GM23338 (cell line): ENCODE results near the gene THADA. TPM values are rescaled to one million over a fixed set of nuclear protein-coding genes. Genes with fewer than 3 reads are reported as not detected.
A peak's percentile ranks its signal among the peaks of the same experiment; 100 is the strongest.

ENCODE experiments used
- ATAC-seq: fragments of 200-7000 bp; cut with Tn5 transposase; 3 replicates; pipeline ENCODE4 v1.9.1; 2020
- DNase-seq: peaks from one replicate; pipeline ENCODE4 v3.0.0-alpha.2; 2015; ENCODE audit warnings: low spot score
- H2AFZ ChIP-seq: fragments of 200-600 bp; sonication (generic); 2 replicates; pipeline ENCODE4 v1.8.0; 2016; ENCODE audit warnings: antibody characterized with exemption, mild to moderate bottlenecking, moderate library complexity
- H3F3A ChIP-seq: fragments of 200-600 bp; sonication (generic); replicated peaks from 2 replicates; pipeline ENCODE4 v1.8.0; 2017; ENCODE audit warnings: antibody characterized with exemption, mixed run types, low read depth
- H3K27ac ChIP-seq: fragments of 200-600 bp; sonication (generic); 2 replicates; pipeline ENCODE4 v1.6.1; 2016; ENCODE audit warnings: low read depth
- H3K27me3 ChIP-seq: fragments of 200-600 bp; sonication (generic); 2 replicates; pipeline ENCODE4 v1.8.0; 2016; ENCODE audit warnings: mild to moderate bottlenecking, mixed run types, moderate library complexity; ENCODE audit not compliant: insufficient read depth
- H3K36me3 ChIP-seq: fragments of 200-600 bp; sonication (generic); 2 replicates; pipeline ENCODE4 v1.8.0; 2016; ENCODE audit warnings: mild to moderate bottlenecking; ENCODE audit not compliant: insufficient read depth
- H3K4me1 ChIP-seq: fragments of 200-600 bp; sonication (generic); 2 replicates; pipeline ENCODE4 v1.8.0; 2016; ENCODE audit warnings: mild to moderate bottlenecking, moderate library complexity; ENCODE audit not compliant: insufficient read depth
- H3K4me2 ChIP-seq: fragments of 200-600 bp; sonication (generic); 2 replicates; pipeline ENCODE4 v1.7.1; 2017; ENCODE audit warnings: mixed run types
- H3K4me3 ChIP-seq: fragments of 200-600 bp; sonication (generic); 2 replicates; pipeline ENCODE4 v1.6.1; 2016; ENCODE audit warnings: mixed run types
- H3K79me2 ChIP-seq: fragments of 200-600 bp; sonication (generic); replicated peaks from 2 replicates; pipeline ENCODE4 v1.8.0; 2017; ENCODE audit warnings: mild to moderate bottlenecking; ENCODE audit not compliant: insufficient read depth
- H3K9me2 ChIP-seq: fragments of 200-600 bp; sonication (generic); 2 replicates; pipeline ENCODE4 v1.8.0; 2017; ENCODE audit not compliant: insufficient read depth
- H4K20me1 ChIP-seq: fragments of 200-600 bp; sonication (generic); replicated peaks from 2 replicates; pipeline ENCODE4 v1.8.0; 2017; ENCODE audit warnings: mild to moderate bottlenecking; ENCODE audit not compliant: insufficient read depth
- H3K27ac Mint-ChIP-seq: 2 replicates; pipeline ENCODE4 v1.8.0; 2020; ENCODE audit warnings: inconsistent platforms, mild to moderate bottlenecking, moderate library complexity, mixed read lengths
- H3K27me3 Mint-ChIP-seq: 3 replicates; pipeline ENCODE4 v1.8.0; 2022; ENCODE audit warnings: low read depth, mild to moderate bottlenecking, moderate library complexity, mixed read lengths, inconsistent platforms; ENCODE audit not compliant: insufficient read depth, poor library complexity
- H3K36me3 Mint-ChIP-seq: 3 replicates; pipeline ENCODE4 v1.8.0; 2021; ENCODE audit warnings: low read depth, mild to moderate bottlenecking, inconsistent platforms, moderate library complexity, mixed read lengths
- H3K4me1 Mint-ChIP-seq: 3 replicates; pipeline ENCODE4 v1.8.0; 2020; ENCODE audit warnings: mild to moderate bottlenecking, inconsistent platforms, mixed read lengths
- H3K4me3 Mint-ChIP-seq: 3 replicates; pipeline ENCODE4 v1.8.0; 2021; ENCODE audit warnings: moderate library complexity, mild to moderate bottlenecking, inconsistent platforms, mixed read lengths
- H3K9me3 Mint-ChIP-seq: 3 replicates; pipeline ENCODE4 v1.8.0; 2020; ENCODE audit warnings: moderate library complexity, mild to moderate bottlenecking, inconsistent platforms, mixed read lengths
- CREB1 ChIP-seq: fragments of 250-450 bp; sonication (Bioruptor Pico); IDR thresholded peaks from 2 replicates; pipeline ENCODE4 v1.5.0; 2020; ENCODE audit warnings: low read depth, mild to moderate bottlenecking, moderate library complexity
- CTCF ChIP-seq, 2 experiments: fragments of 200-600 bp in 1 of 2; sonication (generic) in 1 of 2; conservative IDR thresholded peaks; 2 replicates each; pipeline versions ENCODE4 v1.5.1 to v1.6.1; 2016 to 2017; ENCODE audit warnings: antibody characterized with exemption in 2 of 2, low read depth in 2 of 2, mild to moderate bottlenecking in 2 of 2, moderate library complexity in 1 of 2
- ETS1 ChIP-seq: IDR thresholded peaks from 2 replicates; pipeline ENCODE4 v1.6.1; 2016; ENCODE audit warnings: antibody characterized with exemption
- EZH2 ChIP-seq: fragments of 200-600 bp; sonication (generic); IDR thresholded peaks from one replicate; pipeline ENCODE4 v1.8.0; 2017; ENCODE audit warnings: antibody characterized with exemption, mild to moderate bottlenecking, low read depth; ENCODE audit not compliant: unreplicated experiment
- EZH2phosphoT487 ChIP-seq: fragments of 200-600 bp; sonication (generic); IDR thresholded peaks from one replicate; pipeline ENCODE4 v1.8.1; 2018; ENCODE audit warnings: antibody characterized with exemption; ENCODE audit not compliant: unreplicated experiment
- JUNB ChIP-seq: IDR thresholded peaks from one replicate; pipeline ENCODE4 v1.6.1; 2016; ENCODE audit warnings: antibody characterized with exemption; ENCODE audit not compliant: unreplicated experiment
- NANOG ChIP-seq: IDR thresholded peaks from 2 replicates; pipeline ENCODE4 v1.6.1; 2016; ENCODE audit warnings: antibody characterized with exemption, borderline replicate concordance
- POLR2AphosphoS5 ChIP-seq: IDR thresholded peaks from 2 replicates; pipeline ENCODE4 v1.6.1; 2016; ENCODE audit warnings: antibody characterized with exemption, low read depth
- REST ChIP-seq: IDR thresholded peaks from one replicate; pipeline ENCODE4 v1.6.1; 2018; ENCODE audit warnings: antibody characterized with exemption; ENCODE audit not compliant: unreplicated experiment
- STAT1 ChIP-seq: IDR thresholded peaks from one replicate; pipeline ENCODE4 v1.6.1; 2016; ENCODE audit warnings: antibody characterized with exemption; ENCODE audit not compliant: unreplicated experiment
- ZNF114 ChIP-seq: fragments of 250-450 bp; sonication (Bioruptor Pico); IDR thresholded peaks from 2 replicates; pipeline ENCODE4 v1.5.0; 2020; ENCODE audit warnings: mild to moderate bottlenecking, moderate library complexity
- ZNF331 ChIP-seq: fragments of 250-450 bp; sonication (Bioruptor Pico); IDR thresholded peaks from 2 replicates; pipeline ENCODE4 v1.5.0; 2020; ENCODE audit warnings: low read depth, mild to moderate bottlenecking, moderate library complexity
- polyA plus RNA-seq: library from polyadenylated mRNA; unstranded; fragments of >200 nt; fragmentation: Nextera tagmentation; extraction: Ambion mirVana; gene quantifications from 2 replicates; pipeline ENCODE4 v1.2.1, GENCODE V29; 2016
- total RNA-seq: library from RNA; depleted of rRNA; stranded (reverse); fragments of >200 nt; shearing (Covaris generic); gene quantifications from 2 replicates; pipeline ENCODE4 v1.2.3, GENCODE V29; 2014

Gene THADA
- total and polyA plus RNA-seq, 2 experiments from 2014 or later = 17.0 to 30.7 TPM

GRCh38 chr2:43576981-43577892 is 18.6 kb downstream of the THADA start:
- Histone ChIP-seq H3K4me1 (no peaks in the 10 kb centered on the region), H3K36me3 (peaks cover 25% of the 10 kb centered on the region), H2AFZ (no peak overlapping the region), H3K9me2 (no peaks in the 10 kb centered on the region), H3K4me2 (no peak overlapping the region), H3K79me2 (no peaks in the 10 kb centered on the region), H3K27ac (no peak overlapping the region), H3F3A (no peaks in the 10 kb centered on the region), H3K27me3 (no peaks in the 10 kb centered on the region), H4K20me1 (no peaks in the 10 kb centered on the region), H3K4me3 (no peak overlapping the region)
- peak; percentile 61 for DNase-seq
- Mint-ChIP-seq H3K9me3 (no peaks in the 10 kb centered on the region), H3K4me3 (no peak overlapping the region), H3K27ac (no peak overlapping the region), H3K36me3 (peaks cover 43% of the 10 kb centered on the region; the same call in 2 of the 3 replicates), H3K4me1 (no peaks in the 10 kb centered on the region), H3K27me3 (no peaks in the 10 kb centered on the region)
- TF ChIP-seq EZH2phosphoT487 (no peak), CTCF (conservative IDR thresholded peaks at IDR 0.05; ENCODE audit: low read depth in 2 of 2) (peak; percentile 69 to 97), STAT1 (no peak), ZNF114 (CRISPR knock-in tag) (no peak)
- no peak for ATAC-seq

GRCh38 chr2:43572244-43572643 is 23.6 kb downstream of the THADA start:
- Histone ChIP-seq H3K36me3 (peaks cover 10% of the 10 kb centered on the region), H3K27ac (no peak overlapping the region), H3F3A (no peaks in the 10 kb centered on the region), H3K4me1 (no peaks in the 10 kb centered on the region), H4K20me1 (no peaks in the 10 kb centered on the region), H2AFZ (no peak overlapping the region), H3K9me2 (no peaks in the 10 kb centered on the region), H3K79me2 (no peaks in the 10 kb centered on the region), H3K4me2 (no peak overlapping the region), H3K27me3 (no peaks in the 10 kb centered on the region), H3K4me3 (no peak overlapping the region)
- Mint-ChIP-seq H3K27me3 (no peaks in the 10 kb centered on the region), H3K27ac (no peak overlapping the region), H3K36me3 (peaks cover 28% of the 10 kb centered on the region; the same call in 2 of the 3 replicates), H3K4me3 (no peak overlapping the region), H3K4me1 (no peaks in the 10 kb centered on the region), H3K9me3 (no peaks in the 10 kb centered on the region)
- DNase-seq (no peak), ATAC-seq (no peak)
- TF ChIP-seq CREB1 (CRISPR knock-in tag) (no peak), STAT1 (no peak), NANOG (no peak), REST (no peak), JUNB (no peak), ZNF114 (CRISPR knock-in tag) (no peak), EZH2 (no peak), ETS1 (no peak), POLR2AphosphoS5 (no peak), CTCF (conservative IDR thresholded peaks at IDR 0.05; ENCODE audit: low read depth in 2 of 2) (no peak), ZNF331 (no peak)
